Omental fat pad (tissue), 4 donors: ENCODE data around the gene PLAGL2. TPM values are rescaled to one million over a fixed set of nuclear protein-coding genes. Genes with fewer than 3 reads are reported as not detected.
"Not testable (repeated sequence)": the region's sequence is repeated elsewhere in the genome, so short reads cannot be mapped to it uniquely, and the experiment has no call there.

Experiments
- ATAC-seq: fragments of 150-250 bp; one replicate; pipeline ENCODE4 v1.9.1; 2016; ENCODE audit warnings: mild to moderate bottlenecking, moderate library complexity; ENCODE audit not compliant: low FRiP score
- DNase-seq: peaks from one replicate; pipeline ENCODE4 v3.0.0-alpha.2; 2019; ENCODE audit warnings: low spot score
- CTCF ChIP-seq, 3 donors: fragments of 450-650 bp; IDR thresholded peaks; one replicate each; pipeline ENCODE4 v1.5.1; 2016 to 2017; ENCODE audit warnings: antibody characterized with exemption in 3 of 3, mild to moderate bottlenecking in 3 of 3, moderate library complexity in 2 of 3
- total RNA-seq, 4 donors: library from RNA; depleted of rRNA; stranded (reverse); fragments of >200 nt; gene quantifications; one replicate each; pipeline ENCODE4 v1.1.0, GENCODE V29; 2016

The PLAGL2 gene
- total RNA-seq, 4 donors from 2014 or later = 4.1 to 12.5 (median 8.1) TPM

- peak; percentile 69 for ATAC-seq
- no peak for TF ChIP-seq CTCF (IDR thresholded peaks at IDR 0.05)
- DNase-seq = no peak
Observed at GRCh38 chr20:32204205-32205109, 3.1 kb downstream of the PLAGL2 start.

- DNase-seq = no peak
- no peak for TF ChIP-seq CTCF (IDR thresholded peaks at IDR 0.05)
- no peak for ATAC-seq
Observed at GRCh38 chr20:32203356-32204204, 4.0 kb downstream of the PLAGL2 start.

GRCh38 chr20:32201977-32202363 lies 5.6 kb downstream of the PLAGL2 start:
- ATAC-seq = no peak
- DNase-seq = no peak
- no peak for TF ChIP-seq CTCF (IDR thresholded peaks at IDR 0.05)

- ATAC-seq = no peak
- no peak for TF ChIP-seq CTCF (IDR thresholded peaks at IDR 0.05)
- DNase-seq = no peak
Observed at GRCh38 chr20:32201296-32201976, 6.1 kb downstream of the PLAGL2 start.

- no peak for DNase-seq
- no peak for TF ChIP-seq CTCF (IDR thresholded peaks at IDR 0.05)
- ATAC-seq = no peak
Observed at GRCh38 chr20:32199006-32199405, 8.5 kb downstream of the PLAGL2 start.

GRCh38 chr20:32197136-32197535 lies 10.4 kb downstream of the PLAGL2 start:
- DNase-seq, ATAC-seq: not testable (repeated sequence)

- not testable (repeated sequence) for ATAC-seq, DNase-seq
Observed at GRCh38 chr20:32196613-32197012, 10.9 kb downstream of the PLAGL2 start.
